ENCODE results near the gene SLC25A21.
A peak's percentile ranks its signal among the peaks of the same experiment; 100 is the strongest.
"Not testable (repeated sequence)": the region's sequence is repeated elsewhere in the genome, so short reads cannot be mapped to it uniquely, and the experiment has no call there.

SLC25A21 gene

DNA sequence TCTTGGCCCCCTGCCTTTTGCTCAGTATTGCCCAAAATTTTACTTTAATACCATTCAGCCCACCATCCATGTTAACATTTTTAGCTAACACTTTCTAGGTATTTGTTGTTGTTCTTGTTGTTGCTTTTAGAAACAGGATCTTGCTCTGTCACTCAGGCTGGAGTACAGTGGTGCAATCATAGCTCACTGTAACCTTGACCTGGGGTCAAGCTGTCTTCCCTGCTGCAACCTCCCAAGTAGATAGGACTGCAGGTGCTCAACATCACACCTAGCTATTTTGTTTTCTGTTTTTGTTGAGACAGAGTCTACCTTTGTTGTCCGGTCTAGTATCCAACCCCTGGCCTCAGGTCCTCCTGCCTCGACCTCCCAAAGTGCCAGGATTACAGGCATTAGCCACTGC lies 29.3 kb upstream of the SLC25A21 start:
- no CpG with 5 or more reads among the region's 2 CpGs for WGBS (ENCODE audit: insufficient coverage, insufficient read length)
- Histone ChIP-seq H3K9me3 (ENCODE audit: control insufficient read depth, insufficient read depth, low read length) (peaks cover 3% of the 10 kb centered on the region), H3K4me1 (ENCODE audit: control insufficient read depth, insufficient read depth, low read length) (no peaks in the 10 kb centered on the region), H3K27ac (ENCODE audit: low read length) (no peak overlapping the region), H3K36me3 (ENCODE audit: control insufficient read depth, insufficient read depth, low read length) (no peaks in the 10 kb centered on the region), H3K27me3 (ENCODE audit: control insufficient read depth, insufficient read depth, low read length) (no peaks in the 10 kb centered on the region), H3K4me3 (ENCODE audit: low read length) (no peak overlapping the region)
- DNase-seq (ENCODE audit: low read depth, low spot score): no peak

- WGBS (ENCODE audit: insufficient coverage, insufficient read length): 100% methylated on average over 3 of the region's 5 CpGs
- Histone ChIP-seq H3K4me1 (ENCODE audit: control insufficient read depth, insufficient read depth, low read length) (no peaks in the 10 kb centered on the region), H3K4me3 (ENCODE audit: low read length) (no peak overlapping the region), H3K9me3 (ENCODE audit: control insufficient read depth, insufficient read depth, low read length) (no peaks in the 10 kb centered on the region), H3K27me3 (ENCODE audit: control insufficient read depth, insufficient read depth, low read length) (no peaks in the 10 kb centered on the region), H3K27ac (ENCODE audit: low read length) (no peak overlapping the region), H3K36me3 (ENCODE audit: control insufficient read depth, insufficient read depth, low read length) (no peaks in the 10 kb centered on the region)
- DNase-seq (ENCODE audit: low read depth, low spot score): no peak
These were observed 26.5 kb upstream of the SLC25A21 start for GRCh38 chr14:37198907-37199306.

DNA sequence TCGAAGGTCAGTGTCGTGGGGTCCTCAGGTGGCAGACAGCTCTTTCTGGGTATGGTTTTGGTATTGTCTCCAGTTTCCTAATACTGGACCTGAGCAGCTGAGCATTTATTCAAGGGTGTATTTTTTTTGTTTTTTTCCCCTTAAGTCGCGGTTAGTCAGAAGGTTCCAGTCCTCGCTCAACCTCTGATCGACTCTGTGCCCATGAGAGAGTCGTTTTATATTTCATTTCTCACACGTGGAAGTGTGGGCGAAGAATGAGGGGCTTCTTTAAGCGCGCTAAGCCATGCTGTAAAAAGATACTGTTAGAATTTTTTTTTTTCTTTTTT lies 25.8 kb upstream of the SLC25A21 start:
- no peak for DNase-seq (ENCODE audit: low read depth, low spot score)
- no peaks in the 10 kb centered on the region for H3K36me3 ChIP-seq (ENCODE audit: control insufficient read depth, insufficient read depth, low read length)

DNA sequence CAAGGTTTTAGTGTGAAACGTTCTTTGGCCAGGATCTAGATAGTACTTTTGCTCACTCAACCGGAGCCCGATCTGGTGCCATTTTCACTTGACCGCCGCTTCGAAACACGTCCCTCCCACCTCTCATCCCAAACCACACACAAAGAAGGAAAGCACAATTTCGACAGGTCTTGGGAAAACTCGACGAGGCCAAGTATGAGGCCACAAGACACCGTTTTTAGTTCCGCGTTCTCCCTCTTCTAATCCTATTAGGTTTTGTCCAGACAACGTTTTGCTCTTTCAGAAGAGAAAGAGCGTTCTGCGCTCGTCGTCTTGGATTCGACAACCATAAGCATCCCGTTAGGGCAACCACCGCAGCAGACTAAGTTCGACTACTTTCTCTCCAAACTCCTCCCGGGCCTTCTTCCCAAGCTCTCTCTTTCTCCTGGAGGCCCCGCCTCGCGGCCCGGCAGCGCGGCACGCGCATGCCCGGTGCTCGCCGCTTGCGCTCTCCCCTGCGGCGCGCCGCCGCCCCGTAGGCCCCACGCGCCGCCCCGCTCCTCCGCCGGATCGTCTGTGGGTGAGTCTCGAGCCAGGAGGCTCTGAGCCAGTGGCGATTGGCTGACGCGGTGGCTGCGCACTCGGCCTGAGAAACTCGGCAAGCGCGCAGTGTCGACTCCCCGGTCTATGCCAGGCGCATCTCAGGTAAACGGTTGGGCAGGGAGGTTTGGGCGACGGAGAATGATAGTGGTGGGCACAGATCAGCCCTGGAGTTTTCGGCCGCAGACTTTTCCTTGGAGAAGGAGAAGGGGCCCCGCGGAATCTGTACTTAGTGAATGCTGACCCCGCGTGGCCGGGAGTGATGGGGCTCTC lies 25.2 kb upstream of the SLC25A21 start, which contains the start of gene MIPOL1:
TSS of gene MIPOL1 (plus strand) at position 517 of the 852 bp plus-strand sequence. CDS start 49,952 bp downstream, outside the sequence.
- Histone ChIP-seq H3K4me3 (ENCODE audit: low read length) (peak within 1 kb of the TSS; percentile 41; the same call in 1 of the 2 replicates), H3K36me3 (ENCODE audit: control insufficient read depth, insufficient read depth, low read length) (no peaks in the 10 kb centered on the region), H3K4me1 (ENCODE audit: control insufficient read depth, insufficient read depth, low read length) (no peaks in the 10 kb centered on the region), H3K9me3 (ENCODE audit: control insufficient read depth, insufficient read depth, low read length) (no peaks in the 10 kb centered on the region), H3K27me3 (ENCODE audit: control insufficient read depth, insufficient read depth, low read length) (no peaks in the 10 kb centered on the region), H3K27ac (ENCODE audit: low read length) (no peak within 1 kb of the TSS)
- peak; percentile 20 for DNase-seq (ENCODE audit: low read depth, low spot score)
- WGBS (ENCODE audit: insufficient coverage, insufficient read length): no CpG with 5 or more reads among the region's 70 CpGs

More for the DNA sequence above, 25.8 kb upstream of the SLC25A21 start:
- Histone ChIP-seq H3K27ac (ENCODE audit: low read length) (no peak overlapping the region), H3K4me3 (ENCODE audit: low read length) (peak overlapping the region; percentile 41; the same call in 1 of the 2 replicates), H3K4me1 (ENCODE audit: control insufficient read depth, insufficient read depth, low read length) (no peaks in the 10 kb centered on the region), H3K27me3 (ENCODE audit: control insufficient read depth, insufficient read depth, low read length) (no peaks in the 10 kb centered on the region), H3K9me3 (ENCODE audit: control insufficient read depth, insufficient read depth, low read length) (no peaks in the 10 kb centered on the region)
- no CpG with 5 or more reads among the region's 11 CpGs for WGBS (ENCODE audit: insufficient coverage, insufficient read length)

- no peak for DNase-seq (ENCODE audit: low read depth, low spot score)
- Histone ChIP-seq H3K27ac (ENCODE audit: low read length) (no peak overlapping the region), H3K9me3 (ENCODE audit: control insufficient read depth, insufficient read depth, low read length) (no peaks in the 10 kb centered on the region), H3K27me3 (ENCODE audit: control insufficient read depth, insufficient read depth, low read length) (no peaks in the 10 kb centered on the region), H3K4me3 (ENCODE audit: low read length) (no peak overlapping the region; the same call in 1 of the 2 replicates), H3K4me1 (ENCODE audit: control insufficient read depth, insufficient read depth, low read length) (no peaks in the 10 kb centered on the region), H3K36me3 (ENCODE audit: control insufficient read depth, insufficient read depth, low read length) (no peaks in the 10 kb centered on the region)
- no CpG with 5 or more reads among the region's 17 CpGs for WGBS (ENCODE audit: insufficient coverage, insufficient read length)
These were observed 24.4 kb upstream of the SLC25A21 start for GRCh38 chr14:37196604-37197420.

- no peaks in the 10 kb centered on the region for H3K4me1 ChIP-seq (ENCODE audit: control insufficient read depth, insufficient read depth, low read length)
- H3K9me3 ChIP-seq (ENCODE audit: control insufficient read depth, insufficient read depth, low read length): no peaks in the 10 kb centered on the region
- H3K4me3 ChIP-seq (ENCODE audit: low read length): no peak overlapping the region
- no peak overlapping the region for H3K27ac ChIP-seq (ENCODE audit: low read length)
- no peak for DNase-seq (ENCODE audit: low read depth, low spot score)
- no peaks in the 10 kb centered on the region for H3K36me3 ChIP-seq (ENCODE audit: control insufficient read depth, insufficient read depth, low read length)
- no peaks in the 10 kb centered on the region for H3K27me3 ChIP-seq (ENCODE audit: control insufficient read depth, insufficient read depth, low read length)
- no CpG with 5 or more reads among the region's 1 CpG for WGBS (ENCODE audit: insufficient coverage, insufficient read length)
These were observed 22.9 kb upstream of the SLC25A21 start for GRCh38 chr14:37195327-37195726.

- WGBS (ENCODE audit: insufficient coverage, insufficient read length): no CpG with 5 or more reads among the region's 2 CpGs
- H3K4me3 ChIP-seq (ENCODE audit: low read length): no peak overlapping the region
- H3K27ac ChIP-seq (ENCODE audit: low read length): no peak overlapping the region
- DNase-seq (ENCODE audit: low read depth, low spot score): no peak
- no peaks in the 10 kb centered on the region for H3K27me3 ChIP-seq (ENCODE audit: control insufficient read depth, insufficient read depth, low read length)
- no peaks in the 10 kb centered on the region for H3K4me1 ChIP-seq (ENCODE audit: control insufficient read depth, insufficient read depth, low read length)
- no peaks in the 10 kb centered on the region for H3K36me3 ChIP-seq (ENCODE audit: control insufficient read depth, insufficient read depth, low read length)
- H3K9me3 ChIP-seq (ENCODE audit: control insufficient read depth, insufficient read depth, low read length): no peaks in the 10 kb centered on the region; the same call in 1 of the 2 replicates
These were observed 22.3 kb upstream of the SLC25A21 start for GRCh38 chr14:37194698-37195097.

DNA sequence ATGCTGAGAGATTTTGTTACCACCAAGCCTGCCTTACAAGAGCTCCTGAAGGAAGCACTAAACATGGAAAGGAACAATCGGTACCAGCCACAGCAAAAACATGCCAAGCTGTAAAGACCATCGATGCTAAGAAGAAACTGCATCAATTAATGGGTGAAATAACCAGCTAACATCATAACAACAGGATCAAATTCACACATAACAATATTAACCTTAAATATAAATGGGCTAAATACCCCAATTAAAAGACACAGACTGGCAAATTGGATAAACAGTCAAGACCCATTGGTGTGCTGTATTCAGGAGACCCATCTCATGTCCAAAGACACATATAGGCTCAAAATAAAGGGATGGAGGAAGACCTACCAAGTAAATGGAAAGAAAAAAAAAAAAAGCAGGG lies 17.3 kb upstream of the SLC25A21 start:
- no CpG with 5 or more reads among the region's 2 CpGs for WGBS (ENCODE audit: insufficient coverage, insufficient read length)
- not testable (repeated sequence) for H3K4me3 ChIP-seq (ENCODE audit: low read length); H3K27me3 ChIP-seq (ENCODE audit: control insufficient read depth, insufficient read depth, low read length); DNase-seq (ENCODE audit: low read depth, low spot score); H3K4me1 ChIP-seq (ENCODE audit: control insufficient read depth, insufficient read depth, low read length); H3K27ac ChIP-seq (ENCODE audit: low read length); H3K9me3 ChIP-seq (ENCODE audit: control insufficient read depth, insufficient read depth, low read length); H3K36me3 ChIP-seq (ENCODE audit: control insufficient read depth, insufficient read depth, low read length)

DNA sequence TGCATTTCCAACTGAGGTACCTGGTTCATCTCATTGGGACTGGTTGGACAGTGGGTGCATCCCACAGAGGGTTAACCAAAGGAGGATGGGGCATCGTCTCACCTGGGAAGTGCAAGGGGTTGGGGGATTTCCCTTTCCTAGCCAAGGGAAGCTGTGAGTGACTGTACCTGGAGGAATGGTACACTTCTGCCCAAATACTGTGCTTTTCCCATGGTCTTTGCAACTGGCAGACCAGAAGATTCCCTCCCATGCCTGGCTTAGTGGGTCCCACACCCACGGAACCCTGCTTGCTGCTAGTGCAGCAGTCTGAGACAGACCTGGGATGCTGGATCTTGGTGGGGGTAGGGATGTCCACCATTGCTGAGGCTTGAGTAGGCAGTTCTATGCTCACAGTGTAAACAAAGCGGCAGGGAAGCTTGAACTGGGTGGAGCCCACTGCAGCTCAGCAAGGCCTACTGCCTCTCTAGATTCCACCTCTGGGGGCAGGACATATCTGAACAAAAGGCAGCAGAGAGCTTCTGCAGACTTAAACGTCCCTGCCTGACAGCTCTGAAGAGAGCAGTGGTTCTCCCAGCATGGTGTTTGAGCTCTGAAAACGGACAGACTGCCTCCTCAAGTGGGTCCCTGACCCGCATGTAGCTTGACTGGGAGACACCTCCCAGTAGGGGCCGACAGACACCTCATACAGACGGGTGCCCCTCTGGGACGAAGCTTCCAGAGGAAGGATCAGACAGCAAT lies 15.6 kb upstream of the SLC25A21 start:
- not testable (repeated sequence) for H3K4me1 ChIP-seq (ENCODE audit: control insufficient read depth, insufficient read depth, low read length); H3K27me3 ChIP-seq (ENCODE audit: control insufficient read depth, insufficient read depth, low read length); H3K36me3 ChIP-seq (ENCODE audit: control insufficient read depth, insufficient read depth, low read length); H3K27ac ChIP-seq (ENCODE audit: low read length); H3K4me3 ChIP-seq (ENCODE audit: low read length); DNase-seq (ENCODE audit: low read depth, low spot score); H3K9me3 ChIP-seq (ENCODE audit: control insufficient read depth, insufficient read depth, low read length)
- no CpG with 5 or more reads among the region's 9 CpGs for WGBS (ENCODE audit: insufficient coverage, insufficient read length)

DNA sequence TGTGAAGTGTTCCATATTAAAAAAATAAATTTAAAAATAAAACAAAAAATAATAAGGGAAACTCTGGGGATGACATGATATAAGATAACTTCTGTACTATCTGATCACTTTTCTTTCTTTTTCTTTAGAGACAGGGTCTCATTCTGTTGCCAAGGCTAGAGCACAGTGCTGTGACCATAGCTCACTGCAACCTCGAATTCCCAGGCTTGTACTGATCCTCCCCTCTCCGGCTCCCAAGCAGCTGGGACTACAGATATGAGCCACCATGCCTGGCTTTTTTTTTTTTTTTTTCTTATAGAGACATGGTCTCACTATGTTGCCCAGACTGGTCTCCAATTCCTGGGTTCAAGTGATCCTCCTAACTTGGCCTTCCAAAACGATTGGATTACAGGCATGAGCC lies 14.9 kb upstream of the SLC25A21 start:
- Histone ChIP-seq H3K9me3 (ENCODE audit: control insufficient read depth, insufficient read depth, low read length) (no peaks in the 10 kb centered on the region; the same call in 1 of the 2 replicates), H3K36me3 (ENCODE audit: control insufficient read depth, insufficient read depth, low read length) (no peaks in the 10 kb centered on the region), H3K4me3 (ENCODE audit: low read length) (no peak overlapping the region), H3K27ac (ENCODE audit: low read length) (no peak overlapping the region), H3K4me1 (ENCODE audit: control insufficient read depth, insufficient read depth, low read length) (no peaks in the 10 kb centered on the region), H3K27me3 (ENCODE audit: control insufficient read depth, insufficient read depth, low read length) (no peaks in the 10 kb centered on the region)
- DNase-seq (ENCODE audit: low read depth, low spot score): no peak
- WGBS (ENCODE audit: insufficient coverage, insufficient read length): no CpG with 5 or more reads among the region's 3 CpGs
